Measurements from ENCODE around the gene CENPP. TPM values are rescaled to one million over a fixed set of nuclear protein-coding genes. Genes with fewer than 3 reads are reported as not detected.

The CENPP gene
- total RNA-seq, 1 donor from 2014 or later = 4.5 TPM

GRCh38 chr9:92507005-92507404, 181.3 kb downstream of the CENPP start:
- no peak for TF ChIP-seq CTCF (IDR thresholded peaks at IDR 0.05; ENCODE audit: unreplicated experiment)

GRCh38 chr9:92507496-92507895, 181.7 kb downstream of the CENPP start:
- Mint-ChIP-seq H3K4me3 (ENCODE audit: unreplicated experiment) (no peak overlapping the region), H3K9me3 (ENCODE audit: unreplicated experiment) (no peaks in the 10 kb centered on the region), H3K27me3 (ENCODE audit: unreplicated experiment) (no peaks in the 10 kb centered on the region), H3K27ac (ENCODE audit: unreplicated experiment) (peak overlapping the region; percentile 61), H3K4me1 (ENCODE audit: unreplicated experiment) (peaks cover 24% of the 10 kb centered on the region), H3K36me3 (ENCODE audit: low read depth, unreplicated experiment) (no peaks in the 10 kb centered on the region)
- no peak for DNase-seq (ENCODE audit: low spot score)
- no peak for TF ChIP-seq CTCF (IDR thresholded peaks at IDR 0.05; ENCODE audit: unreplicated experiment)

More at GRCh38 chr9:92507005-92507404, 181.3 kb downstream of the CENPP start:
- Mint-ChIP-seq H3K27ac (ENCODE audit: unreplicated experiment) (peak overlapping the region; percentile 61), H3K9me3 (ENCODE audit: unreplicated experiment) (no peaks in the 10 kb centered on the region), H3K27me3 (ENCODE audit: unreplicated experiment) (no peaks in the 10 kb centered on the region), H3K36me3 (ENCODE audit: low read depth, unreplicated experiment) (no peaks in the 10 kb centered on the region), H3K4me1 (ENCODE audit: unreplicated experiment) (peaks cover 24% of the 10 kb centered on the region), H3K4me3 (ENCODE audit: unreplicated experiment) (no peak overlapping the region)
- no peak for DNase-seq (ENCODE audit: low spot score)

GRCh38 chr9:92508018-92508820, 182.5 kb downstream of the CENPP start:
- no peak for TF ChIP-seq CTCF (IDR thresholded peaks at IDR 0.05; ENCODE audit: unreplicated experiment)
- Mint-ChIP-seq H3K27ac (ENCODE audit: unreplicated experiment) (no peak overlapping the region), H3K4me3 (ENCODE audit: unreplicated experiment) (no peak overlapping the region), H3K9me3 (ENCODE audit: unreplicated experiment) (no peaks in the 10 kb centered on the region), H3K36me3 (ENCODE audit: low read depth, unreplicated experiment) (no peaks in the 10 kb centered on the region), H3K27me3 (ENCODE audit: unreplicated experiment) (no peaks in the 10 kb centered on the region), H3K4me1 (ENCODE audit: unreplicated experiment) (peaks cover 24% of the 10 kb centered on the region)
- DNase-seq (ENCODE audit: low spot score) = no peak

- no peak for TF ChIP-seq CTCF (IDR thresholded peaks at IDR 0.05; ENCODE audit: unreplicated experiment)
- no peak for DNase-seq (ENCODE audit: low spot score)
- H3K27ac Mint-ChIP-seq (ENCODE audit: unreplicated experiment) = no peak overlapping the region
- peaks cover 24% of the 10 kb centered on the region for H3K4me1 Mint-ChIP-seq (ENCODE audit: unreplicated experiment)
- H3K9me3 Mint-ChIP-seq (ENCODE audit: unreplicated experiment) = no peaks in the 10 kb centered on the region
- no peaks in the 10 kb centered on the region for H3K27me3 Mint-ChIP-seq (ENCODE audit: unreplicated experiment)
- no peaks in the 10 kb centered on the region for H3K36me3 Mint-ChIP-seq (ENCODE audit: low read depth, unreplicated experiment)
- H3K4me3 Mint-ChIP-seq (ENCODE audit: unreplicated experiment) = no peak overlapping the region
These were observed 183.3 kb downstream of the CENPP start for GRCh38 chr9:92509050-92509449.

GRCh38 chr9:92510747-92511146, 185.0 kb downstream of the CENPP start:
- Mint-ChIP-seq H3K36me3 (ENCODE audit: low read depth, unreplicated experiment) (no peaks in the 10 kb centered on the region), H3K4me1 (ENCODE audit: unreplicated experiment) (peaks cover 22% of the 10 kb centered on the region), H3K4me3 (ENCODE audit: unreplicated experiment) (no peak overlapping the region), H3K27me3 (ENCODE audit: unreplicated experiment) (no peaks in the 10 kb centered on the region), H3K9me3 (ENCODE audit: unreplicated experiment) (no peaks in the 10 kb centered on the region), H3K27ac (ENCODE audit: unreplicated experiment) (no peak overlapping the region)
- no peak for TF ChIP-seq CTCF (IDR thresholded peaks at IDR 0.05; ENCODE audit: unreplicated experiment)
- DNase-seq (ENCODE audit: low spot score) = no peak

Data from endothelial cell (in vitro differentiated cells).